Mucosa of descending colon (tissue), 3 donors: ENCODE data around the gene SPIRE1. TPM values are rescaled to one million over a fixed set of nuclear protein-coding genes. Genes with fewer than 3 reads are reported as not detected.

Experiments used
- ATAC-seq: fragments of 200-7000 bp; cut with Tn5 transposase; one replicate; pipeline ENCODE4 v1.9.1; 2020; ENCODE audit warnings: mild to moderate bottlenecking, moderate library complexity
- DNase-seq, 3 donors: peaks; one replicate each; pipeline ENCODE4 v3.0.0-alpha.2; 2020
- H3K36me3 ChIP-seq: fragments of 200-600 bp; one replicate; pipeline ENCODE4 v1.8.0; 2021; ENCODE audit warnings: low read depth, mild to moderate bottlenecking
- H3K4me1 ChIP-seq: fragments of 200-600 bp; one replicate; pipeline ENCODE4 v1.8.0; 2021; ENCODE audit warnings: low read depth, mild to moderate bottlenecking
- H3K4me3 ChIP-seq: fragments of 200-600 bp; one replicate; pipeline ENCODE4 v1.8.0; 2021; ENCODE audit warnings: mild to moderate bottlenecking
- H3K9me3 ChIP-seq: fragments of 200-600 bp; one replicate; pipeline ENCODE4 v1.8.0; 2021; ENCODE audit warnings: mild to moderate bottlenecking
- CTCF ChIP-seq: fragments of 200-600 bp; IDR thresholded peaks from one replicate; pipeline ENCODE4 v1.8.0; 2022; ENCODE audit warnings: antibody characterized with exemption, mild to moderate bottlenecking
- intact Hi-C, 2 donors: fragments of 100-400 bp; cut with DNase I in 1 of 2; cut with micrococcal nuclease in 1 of 2; formaldehyde crosslinking; loops; one replicate each; pipeline versions ENCODE4 v1.11.0 to v1.11.1; 2022; cut with DNase I, micrococcal nuclease
- total RNA-seq, 3 donors: library from RNA; stranded (reverse); fragmentation: NEBNext Ultra II Directional in 2 of 3; extraction: Animal tissue kit (Norgen Biotek cat#: 25700) in 2 of 3; gene quantifications; one replicate each; pipeline versions ENCODE4 v1.2.1 to v1.2.4, GENCODE V29; 2021 to 2023
- donor health status: DM: no; HTN: no; CAD: no; lungs with moderate emphysema.
- donor health status: DM: no; HTN: no; CAD: no.
- donor health status: DM: no; HTN: yes; CAD: no.

The SPIRE1 gene
- total RNA-seq, 3 donors from 2014 or later, result 4.7 to 32.8 (median 5.1) TPM

GRCh38 chr18:12422936-12423335, 235.0 kb downstream of the SPIRE1 start:
- no peak overlapping the region for H3K4me3 ChIP-seq
- peaks cover 5% of the 10 kb centered on the region for H3K4me1 ChIP-seq
- TF ChIP-seq CTCF, result no peak
- intact Hi-C loops, result no loop called here
- peak; percentile 20 for ATAC-seq
- no peak for DNase-seq
- H3K9me3 ChIP-seq, result no peaks in the 10 kb centered on the region
- H3K36me3 ChIP-seq, result no peaks in the 10 kb centered on the region

GRCh38 chr18:12421732-12422131, 236.2 kb downstream of the SPIRE1 start:
- Histone ChIP-seq H3K9me3 (no peaks in the 10 kb centered on the region), H3K4me3 (no peak overlapping the region), H3K4me1 (peaks cover 5% of the 10 kb centered on the region), H3K36me3 (no peaks in the 10 kb centered on the region)
- ATAC-seq (no peak), DNase-seq (no peak)
- intact Hi-C loops, result no loop called here
- no peak for TF ChIP-seq CTCF

GRCh38 chr18:12420821-12421421, 237.0 kb downstream of the SPIRE1 start:
- Histone ChIP-seq H3K4me1 (peaks cover 5% of the 10 kb centered on the region), H3K9me3 (no peaks in the 10 kb centered on the region), H3K4me3 (no peak overlapping the region), H3K36me3 (no peaks in the 10 kb centered on the region)
- intact Hi-C loops, result no loop called here
- TF ChIP-seq CTCF, result no peak
- DNase-seq, result no peak
- no peak for ATAC-seq

- Histone ChIP-seq H3K4me3 (no peak overlapping the region), H3K36me3 (no peaks in the 10 kb centered on the region), H3K4me1 (peaks cover 5% of the 10 kb centered on the region), H3K9me3 (no peaks in the 10 kb centered on the region)
- TF ChIP-seq CTCF, result no peak
- ATAC-seq (no peak), DNase-seq (no peak)
- intact Hi-C loops, result no loop called here
These were observed 240.2 kb downstream of the SPIRE1 start for GRCh38 chr18:12417687-12418086.

- Histone ChIP-seq H3K9me3 (no peaks in the 10 kb centered on the region), H3K4me1 (peaks cover 5% of the 10 kb centered on the region), H3K36me3 (no peaks in the 10 kb centered on the region), H3K4me3 (no peak overlapping the region)
- DNase-seq (no peak), ATAC-seq (no peak)
- TF ChIP-seq CTCF, result no peak
- intact Hi-C loops, result no loop called here
These were observed 241.7 kb downstream of the SPIRE1 start for GRCh38 chr18:12416098-12416729.
